ENCODE measurements around the gene ESPL1.
A peak's percentile ranks its signal among the peaks of the same experiment; 100 is the strongest.

The ESPL1 gene

GRCh38 chr12:53226815-53227214 is 41.3 kb upstream of the ESPL1 start:
- no peak for TF ChIP-seq CTCF (conservative IDR thresholded peaks at IDR 0.05)
- no peak for TF ChIP-seq ZFX (IDR thresholded peaks at IDR 0.05)
- H3K27ac ChIP-seq, result no peak overlapping the region

- H3K27ac ChIP-seq, result no peak overlapping the region
- TF ChIP-seq CTCF (conservative IDR thresholded peaks at IDR 0.05), result no peak
- TF ChIP-seq ZFX (IDR thresholded peaks at IDR 0.05), result no peak
Measured at GRCh38 chr12:53227341-53227740, 40.8 kb upstream of the ESPL1 start.

GRCh38 chr12:53227836-53228235 is 40.3 kb upstream of the ESPL1 start:
- no peak overlapping the region for H3K27ac ChIP-seq
- TF ChIP-seq CTCF (conservative IDR thresholded peaks at IDR 0.05) (no peak), ZFX (IDR thresholded peaks at IDR 0.05) (no peak)

DNA sequence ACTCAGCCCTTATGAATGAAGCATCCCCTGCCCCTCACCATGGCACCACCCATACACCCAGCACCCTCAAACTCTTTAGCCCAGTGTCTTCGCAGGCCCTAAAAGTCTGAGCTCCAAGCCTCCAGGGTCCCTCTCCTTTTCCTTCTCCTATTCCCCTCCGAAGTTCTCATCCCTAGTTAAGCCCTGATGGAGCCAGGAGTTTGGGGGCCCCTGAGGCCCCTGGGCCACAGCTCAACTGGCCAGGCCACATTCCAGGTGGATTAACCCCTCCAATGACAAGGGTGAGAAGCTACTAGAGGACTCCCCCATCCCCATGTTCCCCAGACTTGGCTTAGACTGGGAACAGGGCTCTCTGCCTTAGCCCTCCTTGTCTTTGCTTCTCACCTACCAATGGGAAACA is 38.6 kb upstream of the ESPL1 start:
- TF ChIP-seq ZFX (IDR thresholded peaks at IDR 0.05) (no peak), CTCF (conservative IDR thresholded peaks at IDR 0.05) (no peak)
- H3K27ac ChIP-seq, result no peak overlapping the region

- H3K27ac ChIP-seq, result no peak overlapping the region
- no peak for TF ChIP-seq ZFX (IDR thresholded peaks at IDR 0.05)
- no peak for TF ChIP-seq CTCF (conservative IDR thresholded peaks at IDR 0.05)
Measured at GRCh38 chr12:53230108-53230845, 37.8 kb upstream of the ESPL1 start.

- TF ChIP-seq ZFX (IDR thresholded peaks at IDR 0.05), result no peak
- H3K27ac ChIP-seq, result peak overlapping the region; percentile 86
Measured at GRCh38 chr12:53231671-53231920, 36.5 kb upstream of the ESPL1 start.

GRCh38 chr12:53231921-53232645 is 36.0 kb upstream of the ESPL1 start, which contains the start of gene RARG:
RARG (minus strand) TSS chr12:53232209; CDS start chr12:53227545, 4,664 bp downstream.
- TF ChIP-seq CTCF (conservative IDR thresholded peaks at IDR 0.05) (no peak), ZFX (IDR thresholded peaks at IDR 0.05) (no peak)
- H3K27ac ChIP-seq, result peak within 1 kb of the TSS; percentile 86
